ENCODE data around the gene EPB41L3. TPM values are rescaled to one million over a fixed set of nuclear protein-coding genes. Genes with fewer than 3 reads are reported as not detected.

Gene EPB41L3
- total and polyA plus RNA-seq, 4 experiments from 2014 or later = 0.89 to 3.3 (median 3.2) TPM; not detected in 1

DNA sequence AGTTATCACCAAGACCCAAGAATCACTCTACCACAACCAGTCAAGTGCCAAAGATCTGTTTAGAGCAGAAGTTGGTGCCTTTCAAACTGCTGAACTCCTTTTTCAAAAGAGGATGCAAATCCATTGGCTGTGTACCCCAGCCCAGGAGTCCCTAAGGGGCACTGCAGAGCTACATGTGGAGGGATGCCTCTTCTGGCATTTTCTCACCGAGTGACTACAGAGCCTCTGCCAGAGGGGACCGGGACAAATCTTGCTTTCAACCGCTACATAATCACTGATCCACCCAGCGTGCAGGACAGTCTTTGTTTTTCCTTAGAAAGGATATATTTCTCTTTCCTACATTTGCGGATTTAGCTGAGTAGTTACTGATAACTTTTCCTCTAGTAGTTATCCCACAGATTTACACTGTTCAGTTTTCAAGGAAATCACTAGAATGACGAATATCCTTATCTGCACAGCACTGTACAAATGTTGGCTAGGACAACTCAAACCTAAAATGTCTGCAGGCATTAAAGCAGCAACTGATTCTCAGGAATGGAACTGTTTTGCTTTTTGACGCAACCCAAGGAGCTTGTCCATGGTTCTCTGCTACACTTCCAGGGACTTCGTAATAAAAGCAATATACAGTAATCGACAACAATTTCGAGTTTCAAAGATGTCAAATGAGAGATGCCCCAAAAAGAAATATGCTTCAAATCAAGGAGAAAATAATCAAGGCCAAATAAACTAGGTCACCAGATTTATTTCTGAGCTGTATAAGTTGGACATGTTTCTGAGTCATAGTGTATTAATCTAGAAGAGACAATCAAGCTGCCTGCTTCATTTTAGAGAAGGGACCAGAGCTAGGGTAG lies 24.1 kb downstream of the EPB41L3 start:
- ChIA-PET POLR2A (ENCODE audit: partially characterized antibody) (no interaction called here), CTCF (ENCODE audit: partially characterized antibody) (no interaction called here)
- Histone ChIP-seq H3K9me3 (ENCODE audit: control insufficient read depth in 1 of 2, low read length in 2 of 2) (no peaks in the 10 kb centered on the region), H3K36me3 (ENCODE audit: insufficient read depth, low read length) (no peaks in the 10 kb centered on the region), H3K27me3 (ENCODE audit: insufficient read depth, low read length) (no peaks in the 10 kb centered on the region), H3K4me1 (ENCODE audit: insufficient read depth, low read length) (no peaks in the 10 kb centered on the region), H3K27ac (ENCODE audit: low read depth, low read length) (no peak overlapping the region), H3K4me3 (ENCODE audit: low read length in 2 of 2) (no peak overlapping the region)
- no peak for DNase-seq
- Mint-ChIP-seq H3K4me3 (no peak overlapping the region), H3K4me1 (peaks cover 0 to 5% (median 2%) of the 10 kb centered on the region in 4 donors), H3K9me3 (no peaks in the 10 kb centered on the region), H3K27ac (no peak overlapping the region), H3K27me3 (peaks cover 1 to 9% of the 10 kb centered on the region in 2 donors), H3K36me3 (no peaks in the 10 kb centered on the region)
- intact Hi-C loops (cut with micrococcal nuclease) = no loop called here

DNA sequence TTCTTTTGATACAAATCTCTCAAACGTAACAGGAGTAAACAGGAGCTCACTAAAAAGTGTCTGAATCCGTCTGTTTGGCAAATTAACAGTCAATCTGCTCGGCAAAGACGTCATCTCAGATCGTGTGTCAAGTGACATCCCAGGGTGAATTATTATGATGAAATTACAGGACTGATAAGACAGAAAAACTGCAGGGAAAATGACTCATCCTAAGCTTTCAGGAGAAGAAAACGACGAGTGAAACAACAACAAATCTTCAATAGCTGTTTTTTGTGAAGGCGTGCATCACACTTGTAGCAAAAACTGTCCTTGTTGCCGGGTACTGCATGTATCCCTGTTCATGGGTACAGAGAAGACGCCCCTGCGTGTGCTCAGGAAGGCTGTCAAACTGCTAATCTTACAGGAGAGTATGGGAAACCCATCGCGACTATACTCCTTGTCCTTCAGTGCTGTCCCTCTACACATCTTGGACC lies 24.9 kb downstream of the EPB41L3 start:
- Histone ChIP-seq H3K27me3 (ENCODE audit: insufficient read depth, low read length) (no peaks in the 10 kb centered on the region), H3K9me3 (ENCODE audit: control insufficient read depth in 1 of 2, low read length in 2 of 2) (no peaks in the 10 kb centered on the region), H3K4me1 (ENCODE audit: insufficient read depth, low read length) (no peaks in the 10 kb centered on the region), H3K27ac (ENCODE audit: low read depth, low read length) (no peak overlapping the region), H3K36me3 (ENCODE audit: insufficient read depth, low read length) (no peaks in the 10 kb centered on the region), H3K4me3 (ENCODE audit: low read length in 2 of 2) (no peak overlapping the region)
- Mint-ChIP-seq H3K4me3 (no peak overlapping the region), H3K4me1 (peaks cover 0 to 5% (median 2%) of the 10 kb centered on the region in 4 donors), H3K36me3 (no peaks in the 10 kb centered on the region), H3K9me3 (no peaks in the 10 kb centered on the region), H3K27me3 (peaks cover 1 to 9% of the 10 kb centered on the region in 2 donors), H3K27ac (no peak overlapping the region)
- ChIA-PET POLR2A (ENCODE audit: partially characterized antibody) (no interaction called here), CTCF (ENCODE audit: partially characterized antibody) (no interaction called here)
- intact Hi-C loops (cut with micrococcal nuclease) = no loop called here
- no peak for DNase-seq

DNA sequence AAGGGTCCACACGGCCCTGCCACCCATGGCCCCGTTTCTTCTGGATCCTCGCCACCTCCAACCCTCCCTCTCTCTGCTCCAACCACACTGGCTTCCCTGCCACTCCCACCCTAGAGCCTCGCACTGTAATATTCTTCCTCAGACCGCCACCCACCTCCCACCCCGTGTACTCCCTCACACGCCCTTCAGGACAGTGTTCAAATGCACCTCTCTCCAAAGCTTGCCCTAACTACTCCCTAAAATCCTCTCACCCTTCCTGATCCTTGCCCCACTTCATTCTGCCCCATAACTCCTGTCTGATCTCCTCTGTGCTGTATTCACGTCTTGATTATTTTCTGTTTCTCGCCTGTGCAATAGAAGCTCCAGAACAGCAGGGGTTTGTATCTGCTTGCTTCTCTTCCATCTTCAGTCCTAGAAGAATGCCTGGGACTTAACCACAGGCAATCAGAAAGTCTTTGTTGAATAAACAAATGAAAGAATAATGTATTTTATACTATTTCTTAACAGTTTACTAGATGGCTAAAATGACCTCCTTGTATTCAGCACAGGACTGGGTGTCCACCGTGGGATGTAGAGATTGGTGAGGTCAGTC lies 25.5 kb downstream of the EPB41L3 start:
- intact Hi-C loops (cut with micrococcal nuclease) = no loop called here
- Histone ChIP-seq H3K27ac (ENCODE audit: low read depth, low read length) (no peak overlapping the region), H3K27me3 (ENCODE audit: insufficient read depth, low read length) (no peaks in the 10 kb centered on the region), H3K4me1 (ENCODE audit: insufficient read depth, low read length) (no peaks in the 10 kb centered on the region), H3K36me3 (ENCODE audit: insufficient read depth, low read length) (no peaks in the 10 kb centered on the region), H3K4me3 (ENCODE audit: low read length in 2 of 2) (no peak overlapping the region), H3K9me3 (ENCODE audit: control insufficient read depth in 1 of 2, low read length in 2 of 2) (no peaks in the 10 kb centered on the region)
- no peak for DNase-seq
- ChIA-PET CTCF (ENCODE audit: partially characterized antibody) (no interaction called here), POLR2A (ENCODE audit: partially characterized antibody) (no interaction called here)
- H3K27me3 Mint-ChIP-seq = peaks cover 1 to 9% of the 10 kb centered on the region in 2 donors
- no peaks in the 10 kb centered on the region for H3K9me3 Mint-ChIP-seq
- H3K36me3 Mint-ChIP-seq = no peaks in the 10 kb centered on the region
- H3K4me3 Mint-ChIP-seq = no peak overlapping the region
- peaks cover 0 to 5% (median 2%) of the 10 kb centered on the region in 4 donors for H3K4me1 Mint-ChIP-seq
- H3K27ac Mint-ChIP-seq = no peak overlapping the region

DNA sequence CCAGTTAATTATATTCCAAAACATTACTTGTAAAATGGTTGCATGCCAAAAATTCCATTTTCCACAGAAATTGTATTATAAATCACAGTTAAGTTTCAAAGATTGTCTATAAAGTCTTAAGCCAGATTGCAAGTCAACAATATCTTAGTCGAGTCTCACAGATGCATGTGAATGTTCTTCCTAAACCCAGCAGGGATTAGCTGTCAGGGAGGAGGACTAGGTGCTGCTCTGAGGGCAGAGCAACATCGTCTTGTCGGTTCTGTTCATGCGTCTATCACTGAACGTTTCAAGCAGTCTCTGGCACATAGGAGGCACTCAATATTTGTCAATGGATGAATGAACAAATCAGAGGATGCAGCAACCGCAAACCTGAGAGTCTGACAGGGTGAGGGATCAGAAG lies 27.0 kb downstream of the EPB41L3 start:
- no peak for DNase-seq
- H3K4me1 ChIP-seq (ENCODE audit: insufficient read depth, low read length) = no peaks in the 10 kb centered on the region
- no peaks in the 10 kb centered on the region for H3K36me3 ChIP-seq (ENCODE audit: insufficient read depth, low read length)
- no peak overlapping the region for H3K4me3 Mint-ChIP-seq
- no peak overlapping the region for H3K27ac Mint-ChIP-seq
- H3K27me3 Mint-ChIP-seq = peaks cover 1 to 9% of the 10 kb centered on the region in 2 donors
- H3K27ac ChIP-seq (ENCODE audit: low read depth, low read length) = no peak overlapping the region
- no peaks in the 10 kb centered on the region for H3K27me3 ChIP-seq (ENCODE audit: insufficient read depth, low read length)
- H3K9me3 ChIP-seq (ENCODE audit: control insufficient read depth in 1 of 2, low read length in 2 of 2) = no peaks in the 10 kb centered on the region
- peaks cover 0 to 5% (median 2%) of the 10 kb centered on the region in 4 donors for H3K4me1 Mint-ChIP-seq
- intact Hi-C loops (cut with micrococcal nuclease) = no loop called here
- POLR2A ChIA-PET (ENCODE audit: partially characterized antibody) = no interaction called here
- CTCF ChIA-PET (ENCODE audit: partially characterized antibody) = no interaction called here
- H3K4me3 ChIP-seq (ENCODE audit: low read length in 2 of 2) = no peak overlapping the region
- no peaks in the 10 kb centered on the region for H3K9me3 Mint-ChIP-seq
- no peaks in the 10 kb centered on the region for H3K36me3 Mint-ChIP-seq

DNA sequence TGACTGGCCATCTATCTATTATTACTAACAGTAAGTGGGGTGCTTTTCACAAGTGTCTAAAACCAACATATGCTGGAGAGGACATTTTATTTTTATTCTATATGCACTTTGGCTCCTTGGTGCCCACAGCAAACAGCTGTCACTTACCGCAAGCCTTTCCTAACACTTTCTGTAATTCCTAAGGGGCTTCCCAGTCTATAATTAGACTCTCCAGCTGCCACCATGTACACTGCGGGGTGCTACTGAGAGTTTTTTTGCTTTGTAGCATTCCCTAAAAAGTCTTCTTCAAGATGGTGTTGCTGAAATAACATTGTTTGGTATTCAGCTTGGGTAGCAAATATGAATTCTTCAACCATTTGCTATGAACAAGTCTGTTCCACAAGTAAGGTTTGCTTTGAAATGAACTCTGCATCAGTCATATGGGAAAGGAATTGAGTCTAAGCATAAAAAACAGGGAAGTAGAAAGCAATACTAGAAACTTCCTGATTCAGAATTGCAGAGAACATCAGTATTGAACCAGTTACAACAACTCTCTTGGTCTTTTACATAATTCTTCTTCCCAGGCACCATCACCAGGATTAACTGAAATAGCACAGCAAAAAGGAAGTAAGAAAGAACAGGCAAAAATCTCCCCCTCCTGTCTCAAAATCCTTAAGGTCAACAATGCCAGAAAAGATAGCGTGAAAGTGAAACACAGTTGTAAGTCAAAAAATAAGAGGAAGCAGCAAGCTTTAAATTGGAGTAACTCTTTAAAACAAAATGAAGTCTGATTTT lies 28.6 kb downstream of the EPB41L3 start:
- H3K27me3 ChIP-seq (ENCODE audit: insufficient read depth, low read length) = no peaks in the 10 kb centered on the region
- POLR2A ChIA-PET (ENCODE audit: partially characterized antibody) = no interaction called here
- H3K36me3 Mint-ChIP-seq = no peaks in the 10 kb centered on the region
- no peaks in the 10 kb centered on the region for H3K9me3 Mint-ChIP-seq
- no peak overlapping the region for H3K4me3 ChIP-seq (ENCODE audit: low read length in 2 of 2)
- no peaks in the 10 kb centered on the region for H3K36me3 ChIP-seq (ENCODE audit: insufficient read depth, low read length)
- no peak for DNase-seq
- no peak overlapping the region for H3K27ac Mint-ChIP-seq
- H3K27me3 Mint-ChIP-seq = peaks cover 1 to 8% of the 10 kb centered on the region in 2 donors
- no peaks in the 10 kb centered on the region for H3K4me1 ChIP-seq (ENCODE audit: insufficient read depth, low read length)
- H3K4me3 Mint-ChIP-seq = peak overlapping the region in 1 of 8 donors; percentile 12
- intact Hi-C loops (cut with micrococcal nuclease) = no loop called here
- no peak overlapping the region for H3K27ac ChIP-seq (ENCODE audit: low read depth, low read length)
- peaks cover 0 to 5% (median 2%) of the 10 kb centered on the region in 4 donors for H3K4me1 Mint-ChIP-seq
- H3K9me3 ChIP-seq (ENCODE audit: control insufficient read depth in 1 of 2, low read length in 2 of 2) = no peaks in the 10 kb centered on the region
- CTCF ChIA-PET (ENCODE audit: partially characterized antibody) = no interaction called here

DNA sequence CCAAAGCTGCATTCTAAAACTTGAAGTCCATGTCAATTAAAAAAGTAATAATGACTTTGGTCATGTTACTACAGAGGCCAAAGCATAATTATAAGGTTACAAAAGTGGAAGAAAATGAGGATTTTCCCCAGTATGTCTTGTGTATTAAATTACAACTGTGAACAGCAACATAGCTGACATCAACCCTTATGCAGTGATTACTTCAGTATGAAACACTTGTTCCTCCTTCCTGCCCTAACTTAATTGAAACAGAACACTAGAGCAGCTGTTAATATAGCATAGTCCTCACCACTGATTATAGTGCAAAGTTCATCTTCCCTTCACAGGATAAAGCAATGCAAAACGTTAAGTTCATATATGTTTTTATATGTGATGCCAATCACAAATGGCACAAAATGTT lies 29.9 kb downstream of the EPB41L3 start:
- H3K27ac Mint-ChIP-seq = no peak overlapping the region
- Histone ChIP-seq H3K36me3 (ENCODE audit: insufficient read depth, low read length) (no peaks in the 10 kb centered on the region), H3K4me1 (ENCODE audit: insufficient read depth, low read length) (no peaks in the 10 kb centered on the region), H3K9me3 (ENCODE audit: control insufficient read depth in 1 of 2, low read length in 2 of 2) (no peaks in the 10 kb centered on the region), H3K4me3 (ENCODE audit: low read length in 2 of 2) (no peak overlapping the region), H3K27ac (ENCODE audit: low read depth, low read length) (no peak overlapping the region), H3K27me3 (ENCODE audit: insufficient read depth, low read length) (no peaks in the 10 kb centered on the region)
- ChIA-PET POLR2A (ENCODE audit: partially characterized antibody) (no interaction called here), CTCF (ENCODE audit: partially characterized antibody) (no interaction called here)
- peaks cover 1 to 8% of the 10 kb centered on the region in 2 donors for H3K27me3 Mint-ChIP-seq
- DNase-seq = no peak
- H3K9me3 Mint-ChIP-seq = no peaks in the 10 kb centered on the region
- no peaks in the 10 kb centered on the region for H3K36me3 Mint-ChIP-seq
- intact Hi-C loops (cut with micrococcal nuclease) = no loop called here
- H3K4me3 Mint-ChIP-seq = no peak overlapping the region
- peaks cover 0 to 5% (median 2%) of the 10 kb centered on the region in 4 donors for H3K4me1 Mint-ChIP-seq

DNA sequence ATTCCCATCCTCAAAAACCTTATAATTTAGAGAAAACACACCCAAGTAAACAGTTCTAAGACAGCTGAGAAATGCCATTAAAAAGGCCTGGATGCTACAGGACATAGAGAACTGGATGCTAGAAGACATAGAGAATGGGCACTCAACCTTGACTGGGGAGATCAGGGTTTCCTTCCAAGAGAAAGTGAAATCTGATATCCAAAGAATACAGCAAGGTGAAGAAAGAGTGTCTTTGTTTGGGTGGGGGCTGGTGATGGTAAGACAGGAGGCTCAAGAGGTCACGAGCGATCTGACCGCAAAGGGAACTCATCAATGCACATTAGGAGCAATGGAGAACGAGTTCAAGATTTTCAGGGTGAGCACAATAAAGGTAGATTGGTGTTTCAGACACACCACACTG lies 31.6 kb downstream of the EPB41L3 start:
- CTCF ChIA-PET (ENCODE audit: partially characterized antibody) = no interaction called here
- DNase-seq = no peak

More for the DNA sequence above, 31.6 kb downstream of the EPB41L3 start:
- H3K27me3 Mint-ChIP-seq = peaks cover 2 to 4% of the 10 kb centered on the region in 2 donors
- H3K9me3 ChIP-seq (ENCODE audit: control insufficient read depth in 1 of 2, low read length in 2 of 2) = no peaks in the 10 kb centered on the region
- H3K27ac Mint-ChIP-seq = no peak overlapping the region
- POLR2A ChIA-PET (ENCODE audit: partially characterized antibody) = no interaction called here
- H3K4me1 Mint-ChIP-seq = peaks cover 0 to 5% (median 2%) of the 10 kb centered on the region in 4 donors
- no peaks in the 10 kb centered on the region for H3K4me1 ChIP-seq (ENCODE audit: insufficient read depth, low read length)
- H3K4me3 Mint-ChIP-seq = no peak overlapping the region
- H3K9me3 Mint-ChIP-seq = no peaks in the 10 kb centered on the region
- no peak overlapping the region for H3K4me3 ChIP-seq (ENCODE audit: low read length in 2 of 2)
- no peaks in the 10 kb centered on the region for H3K36me3 Mint-ChIP-seq
- H3K27ac ChIP-seq (ENCODE audit: low read depth, low read length) = no peak overlapping the region
- H3K27me3 ChIP-seq (ENCODE audit: insufficient read depth, low read length) = no peaks in the 10 kb centered on the region
- intact Hi-C loops (cut with micrococcal nuclease) = no loop called here
- H3K36me3 ChIP-seq (ENCODE audit: insufficient read depth, low read length) = no peaks in the 10 kb centered on the region
